Adipocyte (in vitro differentiated cells): ENCODE measurements around the gene TBX5.

Experiments
- DNase-seq: peaks from one replicate; pipeline ENCODE4 v3.0.0-alpha.2; 2015; ENCODE audit warnings: low read depth
- H3K27me3 ChIP-seq: replicated peaks from 2 replicates; pipeline ENCODE4 v1.7.0; 2013; ENCODE audit warnings: mild to moderate bottlenecking, low read length, moderate library complexity; ENCODE audit not compliant: control insufficient read depth, insufficient read depth
- H3K36me3 ChIP-seq: 2 replicates; pipeline ENCODE4 v1.7.0; 2013; ENCODE audit warnings: low read length, mild to moderate bottlenecking, moderate library complexity; ENCODE audit not compliant: control insufficient read depth, insufficient read depth, severe bottlenecking
- H3K4me1 ChIP-seq: 2 replicates; pipeline ENCODE4 v1.7.0; 2013; ENCODE audit warnings: mild to moderate bottlenecking, low read length, moderate library complexity; ENCODE audit not compliant: control insufficient read depth, insufficient read depth
- H3K4me3 ChIP-seq: 2 replicates; pipeline ENCODE4 v1.7.0; 2013; ENCODE audit warnings: mild to moderate bottlenecking, low read length, moderate library complexity
- H3K9ac ChIP-seq: 2 replicates; pipeline ENCODE4 v1.7.0; 2013; ENCODE audit warnings: mild to moderate bottlenecking, low read length, moderate library complexity
- H3K9me3 ChIP-seq: 2 replicates; pipeline ENCODE4 v1.7.0; 2013; ENCODE audit warnings: mild to moderate bottlenecking, low read length, moderate library complexity; ENCODE audit not compliant: control insufficient read depth

The TBX5 gene

GRCh38 chr12:114395755-114396152 is 10.2 kb downstream of the TBX5 start:
- no peak overlapping the region for H3K9ac ChIP-seq
- no peak for DNase-seq
- H3K36me3 ChIP-seq, result peaks cover 8% of the 10 kb centered on the region
- H3K4me1 ChIP-seq, result peaks cover 7% of the 10 kb centered on the region
- H3K27me3 ChIP-seq, result no peaks in the 10 kb centered on the region
- H3K4me3 ChIP-seq, result no peak overlapping the region
- H3K9me3 ChIP-seq, result no peaks in the 10 kb centered on the region

- H3K9me3 ChIP-seq, result no peaks in the 10 kb centered on the region
- no peaks in the 10 kb centered on the region for H3K27me3 ChIP-seq
- peaks cover 8% of the 10 kb centered on the region for H3K36me3 ChIP-seq
- DNase-seq, result no peak
- peaks cover 5% of the 10 kb centered on the region for H3K4me1 ChIP-seq
- no peak overlapping the region for H3K9ac ChIP-seq
- no peak overlapping the region for H3K4me3 ChIP-seq
These were observed 10.7 kb downstream of the TBX5 start for GRCh38 chr12:114395233-114395632.

- Histone ChIP-seq H3K9ac (no peak overlapping the region), H3K36me3 (peaks cover 8% of the 10 kb centered on the region), H3K4me1 (peaks cover 5% of the 10 kb centered on the region), H3K27me3 (no peaks in the 10 kb centered on the region), H3K9me3 (no peaks in the 10 kb centered on the region), H3K4me3 (no peak overlapping the region)
- DNase-seq, result no peak
These were observed 12.4 kb downstream of the TBX5 start for GRCh38 chr12:114393569-114393968.

GRCh38 chr12:114392909-114393308 is 13.0 kb downstream of the TBX5 start:
- DNase-seq, result no peak
- no peak overlapping the region for H3K4me3 ChIP-seq
- no peaks in the 10 kb centered on the region for H3K9me3 ChIP-seq
- no peaks in the 10 kb centered on the region for H3K27me3 ChIP-seq
- H3K9ac ChIP-seq, result no peak overlapping the region
- H3K4me1 ChIP-seq, result peaks cover 5% of the 10 kb centered on the region
- H3K36me3 ChIP-seq, result peaks cover 8% of the 10 kb centered on the region

GRCh38 chr12:114391088-114391487 is 14.9 kb downstream of the TBX5 start:
- H3K27me3 ChIP-seq, result no peaks in the 10 kb centered on the region

GRCh38 chr12:114384739-114385138 is 21.2 kb downstream of the TBX5 start:
- Histone ChIP-seq H3K9ac (no peak overlapping the region), H3K4me1 (no peaks in the 10 kb centered on the region), H3K27me3 (no peaks in the 10 kb centered on the region), H3K36me3 (peaks cover 6% of the 10 kb centered on the region), H3K4me3 (no peak overlapping the region), H3K9me3 (no peaks in the 10 kb centered on the region)
- DNase-seq, result no peak

More at GRCh38 chr12:114391088-114391487, 14.9 kb downstream of the TBX5 start:
- DNase-seq, result no peak
- Histone ChIP-seq H3K9me3 (no peaks in the 10 kb centered on the region), H3K36me3 (peaks cover 8% of the 10 kb centered on the region), H3K9ac (no peak overlapping the region), H3K4me1 (peaks cover 5% of the 10 kb centered on the region), H3K4me3 (no peak overlapping the region)

- no peaks in the 10 kb centered on the region for H3K9me3 ChIP-seq
- H3K9ac ChIP-seq, result no peak overlapping the region
- no peaks in the 10 kb centered on the region for H3K4me1 ChIP-seq
- no peaks in the 10 kb centered on the region for H3K27me3 ChIP-seq
- no peak for DNase-seq
- H3K36me3 ChIP-seq, result peaks cover 12% of the 10 kb centered on the region
- no peak overlapping the region for H3K4me3 ChIP-seq
These were observed 24.8 kb downstream of the TBX5 start for GRCh38 chr12:114381177-114381576.

GRCh38 chr12:114371733-114372132 is 34.2 kb downstream of the TBX5 start:
- DNase-seq, result no peak
- H3K27me3 ChIP-seq, result no peaks in the 10 kb centered on the region
- H3K4me3 ChIP-seq, result no peak overlapping the region
- H3K4me1 ChIP-seq, result peaks cover 16% of the 10 kb centered on the region
- no peaks in the 10 kb centered on the region for H3K9me3 ChIP-seq
- no peaks in the 10 kb centered on the region for H3K36me3 ChIP-seq
- no peak overlapping the region for H3K9ac ChIP-seq

- peaks cover 4% of the 10 kb centered on the region for H3K9me3 ChIP-seq
These were observed 34.7 kb downstream of the TBX5 start for GRCh38 chr12:114371250-114371649.

GRCh38 chr12:114368685-114369452 is 37.1 kb downstream of the TBX5 start:
- H3K36me3 ChIP-seq, result no peaks in the 10 kb centered on the region

More at GRCh38 chr12:114371250-114371649, 34.7 kb downstream of the TBX5 start:
- DNase-seq, result no peak
- H3K27me3 ChIP-seq, result no peaks in the 10 kb centered on the region
- no peaks in the 10 kb centered on the region for H3K36me3 ChIP-seq
- H3K4me1 ChIP-seq, result peaks cover 16% of the 10 kb centered on the region
- no peak overlapping the region for H3K9ac ChIP-seq
- no peak overlapping the region for H3K4me3 ChIP-seq

GRCh38 chr12:114361992-114362391 is 44.0 kb downstream of the TBX5 start:
- H3K4me3 ChIP-seq, result no peak overlapping the region
- no peaks in the 10 kb centered on the region for H3K27me3 ChIP-seq
- H3K9me3 ChIP-seq, result peaks cover 7% of the 10 kb centered on the region
- no peak overlapping the region for H3K9ac ChIP-seq
- DNase-seq, result no peak
- H3K36me3 ChIP-seq, result peaks cover 7% of the 10 kb centered on the region
- no peaks in the 10 kb centered on the region for H3K4me1 ChIP-seq

More at GRCh38 chr12:114368685-114369452, 37.1 kb downstream of the TBX5 start:
- Histone ChIP-seq H3K9ac (peak overlapping the region; percentile 43), H3K4me1 (peaks cover 16% of the 10 kb centered on the region), H3K4me3 (peak overlapping the region; percentile 52), H3K9me3 (peaks cover 7% of the 10 kb centered on the region), H3K27me3 (no peaks in the 10 kb centered on the region)
- DNase-seq, result peak; percentile 22

GRCh38 chr12:114361545-114361944 is 44.4 kb downstream of the TBX5 start:
- peaks cover 6% of the 10 kb centered on the region for H3K9me3 ChIP-seq
- no peak for DNase-seq
- H3K4me1 ChIP-seq, result no peaks in the 10 kb centered on the region
- no peaks in the 10 kb centered on the region for H3K27me3 ChIP-seq
- H3K4me3 ChIP-seq, result no peak overlapping the region
- H3K36me3 ChIP-seq, result peaks cover 7% of the 10 kb centered on the region
- no peak overlapping the region for H3K9ac ChIP-seq
